Fibroblast of lung (primary cell): ENCODE data around the gene ABCA7. TPM values are rescaled to one million over a fixed set of nuclear protein-coding genes. Genes with fewer than 3 reads are reported as not detected.

Experiments
- DNase-seq, 2 donors: peaks; one replicate each; pipeline versions ENCODE4 v3.0.0 to v3.0.0-alpha.2; 2010; ENCODE audit warnings: low read depth in 2 of 2
- H2AFZ ChIP-seq: 2 replicates; pipeline ENCODE4 v1.5.1; 2012; ENCODE audit warnings: low read length, control low read depth, inconsistent platforms
- H3K27ac ChIP-seq: 2 replicates; pipeline ENCODE4 v1.5.1; 2011; ENCODE audit warnings: low read length, control low read depth; ENCODE audit not compliant: insufficient read depth
- H3K27me3 ChIP-seq: 2 replicates; pipeline ENCODE4 v1.5.1; 2011; ENCODE audit warnings: mild to moderate bottlenecking, low read length; ENCODE audit not compliant: control insufficient read depth, insufficient read depth
- H3K36me3 ChIP-seq: 2 replicates; pipeline ENCODE4 v1.5.1; 2011; ENCODE audit warnings: low read length; ENCODE audit not compliant: control insufficient read depth, insufficient read depth
- H3K4me1 ChIP-seq: 2 replicates; pipeline ENCODE4 v1.5.1; 2011; ENCODE audit warnings: low read length; ENCODE audit not compliant: control insufficient read depth, insufficient read depth; ENCODE audit errors: extremely low read depth
- H3K4me2 ChIP-seq: 2 replicates; pipeline ENCODE4 v1.5.1; 2011; ENCODE audit warnings: low read length, control low read depth; ENCODE audit not compliant: insufficient read depth; ENCODE audit errors: extremely low read depth
- H3K4me3 ChIP-seq, 4 experiments: fragments of 200-600 bp in 1 of 4; sonication (generic) in 1 of 4; replicated peaks in 1 of 4; 2 replicates each; pipeline ENCODE4 v1.5.1; 2011 to 2016; ENCODE audit warnings: low read length in 4 of 4, low read depth in 3 of 4, mild to moderate bottlenecking in 3 of 4, control low read depth in 2 of 4, inconsistent platforms in 1 of 4, mixed read lengths in 1 of 4; ENCODE audit not compliant: insufficient read depth in 1 of 4; ENCODE audit errors: control extremely low read depth in 1 of 4
- H3K79me2 ChIP-seq: 2 replicates; pipeline ENCODE4 v1.5.1; 2012; ENCODE audit warnings: mild to moderate bottlenecking, low read length, inconsistent platforms; ENCODE audit not compliant: control insufficient read depth, insufficient read depth
- H3K9ac ChIP-seq: 2 replicates; pipeline ENCODE4 v1.5.1; 2011; ENCODE audit warnings: mild to moderate bottlenecking, low read length, control low read depth; ENCODE audit not compliant: insufficient read depth
- H3K9me3 ChIP-seq: 2 replicates; pipeline ENCODE4 v1.5.1; 2012; ENCODE audit warnings: low read depth, low read length; ENCODE audit not compliant: control insufficient read depth, insufficient read depth
- H4K20me1 ChIP-seq: 2 replicates; pipeline ENCODE4 v1.5.1; 2011; ENCODE audit warnings: low read length; ENCODE audit not compliant: control insufficient read depth, insufficient read depth; ENCODE audit errors: extremely low read depth
- CTCF ChIP-seq, 2 donors: IDR thresholded peaks in 1 of 2; conservative IDR thresholded peaks in 1 of 2; 1 replicate in 1 of 2; 2 replicates in 1 of 2; pipeline ENCODE4 v1.5.1; 2011 to 2012; ENCODE audit warnings: low read length in 2 of 2, control low read depth in 1 of 2, inconsistent platforms in 1 of 2, low read depth in 1 of 2, mild to moderate bottlenecking in 1 of 2
- EZH2 ChIP-seq: IDR thresholded peaks from 2 replicates; pipeline ENCODE4 v1.5.1; 2012; ENCODE audit warnings: low read length, control low read depth, mild to moderate bottlenecking; ENCODE audit errors: missing control alignments
- polyA plus RNA-seq, 2 donors: library from polyadenylated mRNA; depleted of rRNA in 1 of 2; stranded (reverse) in 1 of 2; unstranded in 1 of 2; fragments of >200 nt; gene quantifications; 2 replicates each; pipeline ENCODE4 v1.2.1, GENCODE V29; 2011 to 2012; ENCODE audit warnings: missing spikeins in 1 of 2
- total RNA-seq: library from RNA; depleted of rRNA; stranded (reverse); fragments of >200 nt; gene quantifications from 2 replicates; pipeline ENCODE4 v1.2.1, GENCODE V29; 2014

Gene ABCA7
- total and polyA plus RNA-seq, 2 donors (not counting 1 experiment from before 2014, with no cell fraction given) = 2.2 to 9.7 TPM

GRCh38 chr19:1090731-1091543 is 51.0 kb downstream of the ABCA7 start:
- TF ChIP-seq EZH2 = no peak
- TF ChIP-seq CTCF (conservative IDR thresholded peaks at IDR 0.05 in 1 of 2, IDR thresholded peaks at IDR 0.05 in 1 of 2; ENCODE audit: low read depth in 1 of 2, low read length in 2 of 2) = no peak
- no peaks in the 10 kb centered on the region for H4K20me1 ChIP-seq
- H3K4me1 ChIP-seq = peaks cover 5% of the 10 kb centered on the region
- H3K9me3 ChIP-seq = no peaks in the 10 kb centered on the region
- H2AFZ ChIP-seq = no peak overlapping the region
- no peak for DNase-seq
- H3K36me3 ChIP-seq = peaks cover 24% of the 10 kb centered on the region
- H3K79me2 ChIP-seq = peaks cover 27% of the 10 kb centered on the region
- H3K9ac ChIP-seq = no peak overlapping the region
- no peak overlapping the region for H3K4me2 ChIP-seq
- H3K27me3 ChIP-seq = no peaks in the 10 kb centered on the region
- no peak overlapping the region for H3K4me3 ChIP-seq
- H3K27ac ChIP-seq = no peak overlapping the region

GRCh38 chr19:1091544-1092175 is 51.8 kb downstream of the ABCA7 start:
- TF ChIP-seq EZH2 (no peak), CTCF (conservative IDR thresholded peaks at IDR 0.05 in 1 of 2, IDR thresholded peaks at IDR 0.05 in 1 of 2; ENCODE audit: low read depth in 1 of 2, low read length in 2 of 2) (no peak)

GRCh38 chr19:1093330-1093729 is 53.4 kb downstream of the ABCA7 start:
- peaks cover 5% of the 10 kb centered on the region for H3K4me1 ChIP-seq
- peaks cover 20% of the 10 kb centered on the region for H3K36me3 ChIP-seq
- H3K4me2 ChIP-seq = no peak overlapping the region
- H3K79me2 ChIP-seq = peaks cover 27% of the 10 kb centered on the region
- no peak overlapping the region for H3K27ac ChIP-seq
- TF ChIP-seq EZH2 (no peak), CTCF (conservative IDR thresholded peaks at IDR 0.05 in 1 of 2, IDR thresholded peaks at IDR 0.05 in 1 of 2; ENCODE audit: low read depth in 1 of 2, low read length in 2 of 2) (no peak)
- H4K20me1 ChIP-seq = no peaks in the 10 kb centered on the region
- no peak for DNase-seq
- no peaks in the 10 kb centered on the region for H3K27me3 ChIP-seq
- no peak overlapping the region for H3K9ac ChIP-seq
- no peak overlapping the region for H2AFZ ChIP-seq
- no peaks in the 10 kb centered on the region for H3K9me3 ChIP-seq
- peak overlapping the region in 1 of 4 experiments; percentile 71 for H3K4me3 ChIP-seq

More at GRCh38 chr19:1091544-1092175, 51.8 kb downstream of the ABCA7 start:
- no peak overlapping the region for H2AFZ ChIP-seq
- no peaks in the 10 kb centered on the region for H3K9me3 ChIP-seq
- no peak for DNase-seq
- no peak overlapping the region for H3K4me2 ChIP-seq
- H3K36me3 ChIP-seq = peaks cover 23% of the 10 kb centered on the region
- H4K20me1 ChIP-seq = no peaks in the 10 kb centered on the region
- no peak overlapping the region for H3K27ac ChIP-seq
- no peak overlapping the region for H3K9ac ChIP-seq
- H3K79me2 ChIP-seq = peaks cover 27% of the 10 kb centered on the region
- peaks cover 5% of the 10 kb centered on the region for H3K4me1 ChIP-seq
- H3K27me3 ChIP-seq = no peaks in the 10 kb centered on the region
- no peak overlapping the region for H3K4me3 ChIP-seq
